KMS-11 (cell line): Measurements from ENCODE around the gene TXNL4B.

Experiments
- H2AFZ ChIP-seq: fragments of 200-600 bp; sonication (generic); 2 replicates; pipeline ENCODE4 v1.6.1; 2016; ENCODE audit warnings: antibody characterized with exemption, mixed run types, low read depth
- H3K27ac ChIP-seq: fragments of 200-600 bp; sonication (generic); 2 replicates; pipeline ENCODE4 v1.6.1; 2016; ENCODE audit warnings: mild to moderate bottlenecking, mixed run types
- H3K27me3 ChIP-seq: fragments of 200-600 bp; sonication (generic); 2 replicates; pipeline ENCODE4 v1.6.1; 2017; ENCODE audit warnings: mild to moderate bottlenecking, low read depth, mixed run types, moderate library complexity; ENCODE audit not compliant: insufficient read depth
- H3K36me3 ChIP-seq: fragments of 200-600 bp; sonication (generic); 2 replicates; pipeline ENCODE4 v1.6.1; 2017; ENCODE audit warnings: mild to moderate bottlenecking, mixed run types; ENCODE audit not compliant: insufficient read depth
- H3K4me1 ChIP-seq: fragments of 200-600 bp; sonication (generic); 2 replicates; pipeline ENCODE4 v1.6.1; 2016; ENCODE audit warnings: mild to moderate bottlenecking, low read depth, mixed run types; ENCODE audit not compliant: poor library complexity, severe bottlenecking
- H3K4me2 ChIP-seq: fragments of 200-600 bp; sonication (generic); 2 replicates; pipeline ENCODE4 v1.7.0; 2016; ENCODE audit warnings: mild to moderate bottlenecking, mixed run types
- H3K4me3 ChIP-seq: fragments of 200-600 bp; sonication (generic); IDR thresholded peaks from 2 replicates; pipeline ENCODE4 v1.6.1; 2017; ENCODE audit warnings: low read depth, low read length, mixed read lengths; ENCODE audit not compliant: insufficient read depth
- H3K79me2 ChIP-seq: fragments of 200-600 bp; sonication (generic); 2 replicates; pipeline ENCODE4 v1.6.1; 2016; ENCODE audit warnings: low read depth, mixed run types; ENCODE audit not compliant: insufficient read depth
- H3K9ac ChIP-seq: fragments of 200-600 bp; sonication (generic); 2 replicates; pipeline ENCODE4 v1.6.1; 2016; ENCODE audit warnings: mild to moderate bottlenecking, mixed run types
- H4K20me1 ChIP-seq: fragments of 200-600 bp; sonication (generic); 2 replicates; pipeline ENCODE4 v1.6.1; 2016; ENCODE audit warnings: mild to moderate bottlenecking, mixed run types; ENCODE audit not compliant: insufficient read depth
- CTCF ChIP-seq: fragments of 200-600 bp; sonication (generic); conservative IDR thresholded peaks from 2 replicates; pipeline ENCODE4 v1.6.1; 2017; ENCODE audit warnings: low read depth, mild to moderate bottlenecking, antibody characterized with exemption, low read length, moderate library complexity, mixed read lengths

Gene TXNL4B

GRCh38 chr16:72124761-72125634 is 31.6 kb upstream of the TXNL4B start:
- H3K4me3 ChIP-seq = no peak overlapping the region
- H3K4me2 ChIP-seq = no peak overlapping the region

GRCh38 chr16:72124148-72124547 is 30.7 kb upstream of the TXNL4B start:
- no peak for TF ChIP-seq CTCF
- no peak overlapping the region for H2AFZ ChIP-seq
- no peaks in the 10 kb centered on the region for H3K27me3 ChIP-seq
- no peak overlapping the region for H3K27ac ChIP-seq
- peaks cover 8% of the 10 kb centered on the region for H3K4me1 ChIP-seq
- H3K9ac ChIP-seq = no peak overlapping the region
- H3K4me2 ChIP-seq = no peak overlapping the region
- H4K20me1 ChIP-seq = no peaks in the 10 kb centered on the region
- no peaks in the 10 kb centered on the region for H3K79me2 ChIP-seq
- H3K36me3 ChIP-seq = no peaks in the 10 kb centered on the region
- no peak overlapping the region for H3K4me3 ChIP-seq

More at GRCh38 chr16:72124761-72125634, 31.6 kb upstream of the TXNL4B start:
- H3K36me3 ChIP-seq = no peaks in the 10 kb centered on the region
- H3K27ac ChIP-seq = no peak overlapping the region
- H3K4me1 ChIP-seq = peaks cover 8% of the 10 kb centered on the region
- H4K20me1 ChIP-seq = no peaks in the 10 kb centered on the region
- peak; percentile 87 for TF ChIP-seq CTCF
- no peaks in the 10 kb centered on the region for H3K79me2 ChIP-seq
- H3K9ac ChIP-seq = no peak overlapping the region
- H3K27me3 ChIP-seq = no peaks in the 10 kb centered on the region
- no peak overlapping the region; the same call in 1 of the 2 replicates for H2AFZ ChIP-seq

GRCh38 chr16:72123426-72123825 is 30.0 kb upstream of the TXNL4B start:
- Histone ChIP-seq H3K27ac (no peak overlapping the region), H4K20me1 (no peaks in the 10 kb centered on the region), H3K4me1 (peaks cover 8% of the 10 kb centered on the region), H3K36me3 (no peaks in the 10 kb centered on the region), H3K4me2 (no peak overlapping the region), H2AFZ (no peak overlapping the region), H3K4me3 (no peak overlapping the region), H3K9ac (no peak overlapping the region), H3K27me3 (no peaks in the 10 kb centered on the region), H3K79me2 (no peaks in the 10 kb centered on the region)
- no peak for TF ChIP-seq CTCF

- no peak overlapping the region for H3K9ac ChIP-seq
- H4K20me1 ChIP-seq = no peaks in the 10 kb centered on the region
- H2AFZ ChIP-seq = no peak overlapping the region
- H3K36me3 ChIP-seq = no peaks in the 10 kb centered on the region
- TF ChIP-seq CTCF = no peak
- H3K4me1 ChIP-seq = peaks cover 8% of the 10 kb centered on the region
- no peak overlapping the region for H3K4me3 ChIP-seq
- H3K27ac ChIP-seq = no peak overlapping the region
- no peak overlapping the region for H3K4me2 ChIP-seq
- H3K27me3 ChIP-seq = no peaks in the 10 kb centered on the region
- no peaks in the 10 kb centered on the region for H3K79me2 ChIP-seq
These were observed 29.5 kb upstream of the TXNL4B start for GRCh38 chr16:72122916-72123315.
